GM21723 (cell line): ENCODE results near the gene BBS12.

ENCODE experiments used
- ATAC-seq: cut with Tn5 transposase; IDR thresholded peaks from one replicate; pipeline ENCODE4 v1.9.1; 2021; ENCODE audit warnings: mild to moderate bottlenecking, moderate library complexity; ENCODE audit not compliant: unreplicated experiment

BBS12 gene

GRCh38 chr4:122732329-122733026 is at the start of gene BBS12:
BBS12 (plus strand) TSS chr4:122732704; CDS start chr4:122741893, 9,189 bp downstream.
- peak; percentile 100 for ATAC-seq

- no peak for ATAC-seq
Observed at GRCh38 chr4:122686691-122687090, 45.8 kb upstream of the BBS12 start.

DNA sequence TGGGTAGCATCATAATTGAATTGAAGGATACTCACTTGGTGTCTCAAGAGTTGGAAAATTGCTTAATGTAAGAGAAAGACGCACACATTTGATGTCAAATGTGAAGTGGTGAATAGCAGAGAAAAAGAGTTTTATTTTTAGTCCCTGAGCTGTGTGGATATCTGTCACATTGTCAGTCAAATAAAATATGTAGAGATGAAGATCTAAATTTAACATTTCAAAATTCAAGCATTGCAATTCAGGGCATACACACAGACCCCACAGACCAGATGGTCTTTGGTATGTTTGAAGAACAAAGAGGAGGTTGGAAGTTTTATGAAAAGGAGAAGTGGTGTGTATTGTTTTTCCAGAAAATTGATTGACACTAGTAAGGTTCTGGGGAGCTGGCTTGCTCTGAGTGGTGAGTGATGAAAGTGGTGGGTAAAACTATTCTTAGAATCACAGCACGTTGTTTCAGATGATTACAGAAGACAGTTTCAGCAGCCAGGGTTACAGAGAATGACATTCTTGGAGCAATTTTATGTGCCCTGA is 44.9 kb upstream of the BBS12 start:
- peak; percentile 65 for ATAC-seq

GRCh38 chr4:122688529-122689140 is 43.9 kb upstream of the BBS12 start:
- no peak for ATAC-seq

DNA sequence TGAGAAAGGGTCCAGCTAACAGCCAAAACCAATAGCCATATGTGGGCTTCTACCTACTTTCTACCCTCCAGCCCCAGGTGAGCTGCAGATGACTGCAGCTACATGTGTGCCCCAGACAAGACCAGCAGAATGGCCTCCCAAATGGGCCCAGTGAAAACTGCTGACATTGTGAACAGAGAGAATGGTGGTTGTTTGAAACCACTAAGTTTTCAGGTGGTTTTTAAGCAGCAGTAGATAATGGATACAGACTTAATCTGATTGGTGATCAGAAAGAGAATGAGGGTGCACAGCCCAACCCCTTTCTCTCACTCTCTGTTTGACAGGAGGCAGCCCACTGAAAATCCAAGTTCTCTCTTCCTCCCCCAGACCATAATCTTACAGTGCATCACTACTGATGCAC is 42.5 kb upstream of the BBS12 start:
- ATAC-seq, result peak; percentile 80

GRCh38 chr4:122691988-122692387 is 40.5 kb upstream of the BBS12 start:
- no peak for ATAC-seq

DNA sequence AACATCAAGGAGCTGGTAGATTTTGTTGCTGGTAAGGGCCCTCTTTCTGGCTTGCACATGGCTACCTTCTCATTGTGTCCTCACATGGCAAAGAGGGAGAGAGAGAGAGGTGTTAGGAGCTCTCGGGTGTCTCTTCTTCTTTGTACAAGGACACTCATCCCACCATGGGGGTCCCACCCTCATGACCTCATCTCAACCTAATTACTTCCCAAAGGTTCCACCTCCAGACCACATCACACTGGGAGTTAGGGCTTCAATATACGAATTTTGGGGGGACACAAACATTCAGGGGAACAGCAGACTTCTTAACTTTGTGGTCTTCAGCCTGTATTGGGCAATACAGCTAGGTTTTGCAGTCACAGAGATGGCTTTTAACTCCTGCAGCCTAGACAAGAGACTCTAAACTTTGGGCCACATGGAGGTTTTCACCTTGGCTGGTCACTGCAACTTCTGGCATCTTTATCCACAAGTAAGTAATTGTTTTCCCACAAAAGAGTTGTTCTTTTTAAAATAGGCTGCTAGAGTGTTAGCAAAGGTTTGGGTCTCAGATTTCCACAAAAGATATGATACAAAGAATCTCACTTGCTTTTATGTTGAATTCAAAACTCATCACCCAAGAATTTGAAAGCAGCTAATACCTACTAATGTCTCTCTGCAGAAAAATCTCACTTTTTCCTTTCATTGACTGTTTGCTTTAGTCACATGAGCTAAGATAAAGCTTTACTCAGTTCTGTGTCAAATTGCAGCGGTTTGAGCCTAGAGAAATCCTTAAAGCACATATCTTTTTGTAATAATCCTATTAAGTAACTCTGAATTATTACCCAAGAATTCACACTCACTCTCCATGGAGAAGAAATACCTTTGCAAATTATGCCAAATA is 39.6 kb upstream of the BBS12 start:
- no peak for ATAC-seq

DNA sequence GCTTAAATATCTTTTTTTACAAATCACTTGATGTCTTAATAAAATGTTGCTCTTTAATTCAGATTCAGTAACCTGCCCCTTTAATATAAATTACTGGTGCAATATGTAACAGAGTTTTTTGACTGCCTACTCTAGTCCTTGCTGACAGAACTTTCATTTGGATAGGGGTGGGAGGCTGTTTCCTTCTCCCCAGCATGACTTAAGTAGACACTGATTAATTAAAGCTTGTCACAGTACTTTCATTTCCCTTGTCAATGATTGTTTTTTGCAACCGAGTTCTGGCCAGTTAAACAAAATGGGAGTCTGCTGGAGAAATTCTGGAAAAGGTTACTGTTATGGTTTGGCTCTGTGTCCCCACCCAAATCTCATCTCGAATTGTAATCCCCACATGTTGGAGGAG is 37.3 kb upstream of the BBS12 start:
- ATAC-seq, result no peak

DNA sequence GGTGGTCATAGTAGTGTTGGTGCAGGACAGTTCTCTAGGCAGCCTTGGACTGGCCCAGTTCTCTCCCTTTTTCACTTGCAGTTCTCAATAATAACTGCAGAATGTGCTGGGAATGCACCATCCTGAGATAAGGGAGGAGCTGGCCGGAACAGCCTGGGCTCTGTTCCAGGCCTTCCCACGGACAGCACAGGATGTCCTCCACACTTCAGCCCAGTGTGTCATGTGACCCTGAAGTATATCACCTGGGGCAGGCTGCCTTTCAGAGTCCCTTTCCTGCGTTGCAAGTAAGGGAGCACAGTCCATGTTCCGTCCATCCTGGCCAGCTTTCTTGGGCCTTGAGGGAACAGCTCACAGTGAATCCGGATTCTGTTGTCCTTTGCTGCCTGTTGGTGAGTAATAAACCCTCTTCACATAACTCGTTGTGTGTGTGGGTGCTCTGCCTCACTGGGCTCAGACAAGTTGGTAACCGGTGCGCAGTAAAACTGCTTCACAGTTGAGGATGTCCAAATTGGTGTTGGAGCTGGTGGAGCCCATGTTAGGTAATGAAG is 32.3 kb upstream of the BBS12 start:
- ATAC-seq, result no peak

DNA sequence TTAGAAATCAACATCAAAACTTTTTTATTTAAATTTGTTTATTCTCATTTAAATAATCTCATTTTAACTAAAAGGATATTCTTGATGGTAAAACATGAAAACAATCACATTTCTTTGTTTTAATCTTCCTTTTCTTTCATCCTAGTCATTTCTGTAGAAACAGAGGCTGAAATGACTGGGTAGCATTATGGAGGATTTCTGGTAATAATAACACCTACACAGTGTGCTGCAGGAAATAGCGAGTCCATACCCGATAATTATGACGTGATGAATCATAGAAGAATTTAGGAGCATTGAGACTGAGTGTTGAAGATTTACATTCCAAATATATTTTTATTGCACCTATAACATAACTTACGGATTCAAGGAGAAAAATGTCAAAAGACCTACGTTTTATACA is 31.4 kb upstream of the BBS12 start:
- ATAC-seq, result no peak

- ATAC-seq, result no peak
Observed at GRCh38 chr4:122701965-122702364, 30.5 kb upstream of the BBS12 start.

DNA sequence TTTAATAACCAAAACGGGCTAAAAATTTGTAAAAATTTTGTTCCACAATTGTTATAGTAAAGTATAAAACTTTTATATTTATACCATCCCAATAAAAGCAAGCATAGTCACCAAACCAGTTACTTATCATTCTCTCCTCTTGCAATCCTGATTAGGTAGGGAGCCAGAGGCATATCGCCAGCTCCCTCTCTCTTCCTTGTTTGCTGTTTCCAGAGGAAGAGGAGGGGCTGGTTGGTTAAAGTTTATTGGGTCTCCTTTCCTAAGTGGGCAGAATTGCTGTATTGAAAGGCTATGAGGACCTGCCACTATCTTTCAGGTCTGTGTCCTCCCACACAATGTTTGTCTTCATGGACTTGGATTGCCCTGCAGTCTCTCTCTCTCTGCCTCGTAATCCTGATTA is 29.6 kb upstream of the BBS12 start:
- no peak for ATAC-seq

- ATAC-seq, result no peak
Observed at GRCh38 chr4:122703868-122704267, 28.6 kb upstream of the BBS12 start.

DNA sequence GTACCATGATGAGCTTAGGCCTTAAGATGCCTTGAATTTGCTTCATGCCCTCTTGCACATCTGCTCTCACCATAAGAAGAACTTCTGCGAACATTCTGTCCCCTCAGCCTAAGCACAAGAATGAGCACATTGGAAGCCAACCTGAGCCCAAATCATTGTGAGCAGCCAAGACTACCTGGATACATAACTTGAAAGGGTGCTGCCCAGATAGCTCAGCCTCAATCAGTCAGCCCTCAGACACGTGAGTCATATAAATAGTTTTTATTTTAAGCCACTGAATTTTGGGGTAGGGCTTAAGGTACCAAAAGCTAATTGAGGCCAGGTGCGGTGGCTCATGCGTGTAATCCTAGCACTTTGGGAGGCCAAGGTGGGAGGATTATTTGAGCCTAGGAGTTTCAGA is 27.5 kb upstream of the BBS12 start:
- no peak for ATAC-seq

- no peak for ATAC-seq
Observed at GRCh38 chr4:122705547-122706117, 26.9 kb upstream of the BBS12 start.

DNA sequence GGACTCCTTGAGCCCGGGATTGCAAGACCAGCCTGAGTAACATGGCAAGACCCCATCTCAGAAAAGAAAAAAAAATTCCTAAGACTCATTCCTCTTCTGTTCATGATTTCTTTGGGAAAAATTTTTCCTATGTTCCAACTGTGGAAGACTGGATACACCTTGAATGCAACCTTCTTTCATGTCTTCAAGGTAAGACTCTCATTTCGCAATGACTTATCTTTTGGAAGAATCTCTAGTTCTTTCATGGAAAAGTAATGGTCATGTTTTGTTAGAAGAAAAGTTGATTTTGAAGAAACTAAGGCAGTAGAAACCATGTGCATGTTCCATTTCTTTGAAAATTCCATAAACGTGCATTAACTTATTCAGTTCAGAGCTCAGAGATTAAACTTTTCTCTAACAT is 26.0 kb upstream of the BBS12 start:
- ATAC-seq, result no peak

- no peak for ATAC-seq
Observed at GRCh38 chr4:122707497-122707896, 25.0 kb upstream of the BBS12 start.

- no peak for ATAC-seq
Observed at GRCh38 chr4:122709236-122709635, 23.3 kb upstream of the BBS12 start.

- ATAC-seq, result peak; percentile 70
Observed at GRCh38 chr4:122710434-122711308, 21.8 kb upstream of the BBS12 start.

DNA sequence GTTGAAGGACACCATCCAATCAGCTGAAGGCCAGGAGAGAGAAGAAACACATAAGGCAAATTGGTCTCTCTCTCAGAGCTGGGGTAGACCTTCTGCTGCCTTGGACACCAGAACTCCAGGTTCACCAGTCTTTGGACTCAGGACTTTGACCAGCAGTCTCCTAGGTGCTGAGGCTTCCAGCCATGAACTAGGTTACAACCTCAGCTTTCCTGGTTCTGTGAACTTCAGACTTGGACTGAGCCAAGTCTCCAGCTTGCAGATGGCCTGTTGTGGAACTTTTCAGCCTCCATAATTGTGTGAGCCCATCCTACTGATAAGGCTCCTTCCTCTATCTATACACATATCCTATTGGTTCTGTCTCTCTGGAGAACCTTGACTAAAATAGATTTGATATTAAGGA is 20.6 kb upstream of the BBS12 start:
- ATAC-seq, result no peak
